GM21528 (cell line): ENCODE data around the gene MTMR8.

Experiments
- ATAC-seq: cut with Tn5 transposase; IDR thresholded peaks from one replicate; pipeline ENCODE4 v1.9.1; 2021; ENCODE audit warnings: mild to moderate bottlenecking, moderate library complexity; ENCODE audit not compliant: unreplicated experiment, low FRiP score

MTMR8 gene

DNA sequence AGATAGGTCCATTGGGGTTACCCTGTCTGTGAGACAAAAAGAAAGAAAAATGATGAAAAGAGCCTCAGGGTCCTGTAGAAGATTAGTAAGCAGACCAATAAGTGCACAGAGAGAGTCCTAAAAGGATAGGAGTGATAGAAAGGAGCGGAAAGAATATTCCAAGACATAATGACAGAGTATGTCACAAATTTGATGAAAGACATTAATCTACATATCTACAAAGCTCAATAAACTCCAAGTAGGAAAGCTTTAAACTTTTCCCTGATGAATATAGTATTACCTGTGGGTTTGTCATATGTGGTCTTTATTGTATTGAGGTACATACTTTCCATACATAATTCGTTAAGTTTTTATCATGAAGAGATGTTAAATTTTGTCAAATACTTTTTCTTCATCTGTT lies 73.7 kb downstream of the MTMR8 start:
- ATAC-seq: no peak

DNA sequence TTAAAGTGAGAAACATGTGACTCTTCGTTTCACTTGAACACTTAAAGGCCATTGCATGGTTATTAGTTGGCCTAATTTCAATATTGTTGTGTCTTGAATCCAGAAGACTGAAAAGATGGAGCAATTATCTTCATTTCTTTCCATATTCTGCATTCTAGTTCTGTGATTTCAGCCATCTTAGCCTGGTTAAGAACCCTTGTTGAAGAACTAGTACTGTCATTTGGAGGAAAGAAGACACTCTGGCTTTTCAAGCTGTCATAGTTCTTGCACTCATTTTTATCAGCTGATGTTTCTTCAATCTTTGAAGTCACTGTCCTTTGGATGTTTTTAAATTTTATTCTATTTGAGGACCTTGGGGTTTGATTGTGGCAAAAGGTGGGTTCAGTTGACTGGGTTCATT lies 81.6 kb downstream of the MTMR8 start:
- no peak for ATAC-seq

DNA sequence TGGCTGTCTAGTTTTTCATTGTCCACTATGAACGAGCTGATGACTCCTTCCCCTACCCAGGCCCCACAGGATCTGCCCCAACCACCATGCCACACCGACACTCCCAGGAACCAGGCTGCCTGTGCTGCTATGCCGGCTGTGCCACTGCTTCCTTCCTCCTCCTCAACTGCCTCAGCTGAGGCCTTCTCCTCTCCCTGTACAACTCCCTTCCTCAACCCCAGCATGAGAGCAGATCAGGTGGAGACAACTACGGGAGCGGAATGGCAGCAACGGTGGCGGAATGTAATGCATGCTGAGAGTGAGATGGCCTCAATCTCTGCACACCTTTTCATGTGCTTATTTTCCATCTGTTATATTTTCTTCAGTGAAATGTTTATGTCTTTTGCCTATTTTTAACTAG lies 88.5 kb downstream of the MTMR8 start:
- ATAC-seq: no peak

DNA sequence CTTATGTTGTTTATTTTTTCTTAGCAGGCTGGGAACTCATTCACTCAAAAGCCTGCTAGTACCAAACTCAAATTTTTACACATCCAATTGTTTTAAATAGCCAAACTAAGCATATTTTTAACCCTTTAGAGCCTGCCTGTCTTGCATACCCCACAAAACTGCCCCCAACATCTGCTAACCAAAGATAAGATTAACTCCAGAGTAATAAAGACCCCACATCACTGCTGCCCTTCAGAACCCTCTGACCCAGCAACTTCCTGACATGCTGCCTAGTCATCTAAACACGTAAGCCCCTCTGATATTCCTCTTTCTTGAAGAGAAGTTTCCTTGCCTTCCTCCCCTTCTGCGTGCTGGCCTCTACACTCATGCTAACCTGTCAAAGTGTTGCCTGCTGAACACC lies 104.1 kb downstream of the MTMR8 start:
- no peak for ATAC-seq

DNA sequence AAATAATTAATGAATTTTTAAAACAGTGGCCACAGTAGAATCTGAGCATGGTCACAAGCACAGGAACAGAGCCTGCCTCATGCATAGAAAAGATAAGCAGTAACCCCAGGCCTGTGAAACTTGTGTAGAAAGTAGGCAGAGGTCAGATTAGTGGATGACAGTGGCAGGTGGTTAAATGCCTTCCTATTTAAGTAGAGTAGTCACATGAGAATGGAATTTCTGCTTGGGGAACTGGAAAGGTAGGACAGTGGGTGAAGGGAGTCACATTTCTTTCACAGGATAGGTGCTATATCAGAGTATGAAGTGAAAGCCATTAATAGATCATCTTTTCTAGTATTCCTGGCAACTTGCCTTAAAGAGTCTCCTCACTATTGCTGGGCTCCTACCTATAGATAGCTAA lies 130.0 kb downstream of the MTMR8 start:
- no peak for ATAC-seq

DNA sequence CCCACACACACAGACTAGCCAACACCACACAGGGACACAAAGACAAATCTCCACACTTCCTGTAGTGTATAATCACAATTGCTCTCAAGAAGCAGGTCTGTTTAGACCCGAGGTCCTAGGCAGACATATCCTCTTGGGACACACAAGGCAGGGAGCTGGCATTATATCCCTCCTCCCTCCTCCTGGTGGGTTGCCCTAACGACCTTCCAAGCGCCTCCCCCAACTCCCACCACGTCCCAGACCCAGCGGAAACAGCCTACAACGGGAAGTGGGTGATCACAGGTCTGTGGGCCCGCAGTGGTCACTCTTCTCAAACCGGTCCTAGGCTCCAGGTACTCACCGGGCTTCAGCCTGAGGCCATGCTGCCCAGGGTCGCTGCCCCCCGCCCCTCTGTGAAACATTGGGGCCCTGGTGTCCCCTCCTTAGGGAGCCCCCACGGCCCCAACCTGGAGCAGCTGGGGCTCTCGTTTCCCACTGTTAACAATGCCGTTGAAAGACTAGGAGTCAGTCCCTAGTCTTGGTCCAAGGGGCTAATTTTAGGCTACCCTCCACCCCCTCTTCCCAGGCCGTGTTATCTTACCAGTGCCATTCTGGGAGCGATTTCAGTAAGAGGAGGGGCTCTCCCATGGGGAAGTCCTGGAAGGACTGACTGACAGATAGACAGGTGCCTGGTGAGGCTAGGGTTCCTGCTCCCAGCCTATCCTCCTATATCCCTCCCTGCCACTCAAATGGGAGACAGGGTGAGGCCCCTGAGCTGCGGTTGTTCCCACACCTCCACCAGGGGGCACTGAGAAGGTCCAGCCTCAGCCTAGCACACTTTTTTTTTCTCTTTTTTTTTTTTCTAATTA lies 164.9 kb downstream of the MTMR8 start, which contains the start of gene ASB12:
Gene ASB12, minus strand, starts transcription at position 485 of the 848 bp plus-strand sequence. CDS start 4,957 bp downstream, outside the sequence.
- no peak for ATAC-seq

DNA sequence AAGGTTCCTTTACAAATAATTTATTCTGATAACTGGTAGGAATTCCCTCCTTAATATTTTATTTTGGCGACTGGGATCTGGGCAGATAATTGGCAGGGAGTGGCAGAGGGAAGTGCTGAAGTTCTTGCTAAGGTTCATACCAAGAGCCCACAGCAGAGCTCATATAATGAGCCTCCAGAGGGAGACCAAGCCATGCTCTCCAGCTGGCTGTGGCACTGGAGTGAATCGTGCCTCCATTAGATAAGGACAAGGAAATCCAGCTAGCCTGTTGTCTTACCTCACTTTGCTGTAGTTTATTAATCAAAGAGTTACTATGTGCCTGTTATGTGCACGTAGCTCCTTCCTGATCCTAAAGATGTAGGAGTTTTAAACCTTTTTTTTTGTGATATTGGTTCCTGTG lies 166.1 kb downstream of the MTMR8 start:
- ATAC-seq: no peak
